Kidney (tissue), 22 donors: Measurements from ENCODE around the gene CAMTA1. TPM values are rescaled to one million over a fixed set of nuclear protein-coding genes. Genes with fewer than 3 reads are reported as not detected.
"Not testable (repeated sequence)": the region's sequence is repeated elsewhere in the genome, so short reads cannot be mapped to it uniquely, and the experiment has no call there.

Experiments
- DNase-seq, 5 donors: peaks; one replicate each; pipeline ENCODE4 v3.0.0-alpha.2; 2013 to 2020
- FAIRE-seq: peaks from 2 replicates; lab custom pipeline; 2012; peaks lifted over from hg19 to GRCh38; lab: Jason Lieb, UNC
- H3K27ac ChIP-seq, 2 donors: one replicate each; pipeline ENCODE4 v1.7.0; 2013; ENCODE audit warnings: low read depth in 2 of 2, low read length in 2 of 2, inconsistent platforms in 1 of 2
- H3K27me3 ChIP-seq: one replicate; pipeline ENCODE4 v1.7.1; 2013; ENCODE audit warnings: low read length, inconsistent platforms; ENCODE audit not compliant: control insufficient read depth, insufficient read depth
- H3K36me3 ChIP-seq, 3 donors: one replicate each; pipeline versions ENCODE4 v1.7.0 to v1.7.1; 2013; ENCODE audit warnings: low read length in 3 of 3, control low read depth in 1 of 3, inconsistent platforms in 1 of 3; ENCODE audit not compliant: insufficient read depth in 3 of 3, control insufficient read depth in 2 of 3
- H3K4me1 ChIP-seq, 3 donors: one replicate each; pipeline versions ENCODE4 v1.7.0 to v1.7.1; 2013; ENCODE audit warnings: low read length in 3 of 3, inconsistent platforms in 1 of 3, low read depth in 1 of 3; ENCODE audit not compliant: control insufficient read depth in 2 of 3, insufficient read depth in 2 of 3
- H3K4me3 ChIP-seq, 3 donors: one replicate each; pipeline versions ENCODE4 v1.7.0 to v1.8.1; 2013; ENCODE audit warnings: low read length in 3 of 3, control low read depth in 1 of 3, inconsistent platforms in 1 of 3
- H3K9ac ChIP-seq, 3 donors: one replicate each; pipeline versions ENCODE4 v1.7.0 to v1.7.1; 2013; ENCODE audit warnings: low read length in 3 of 3, control low read depth in 1 of 3, inconsistent platforms in 1 of 3
- H3K9me3 ChIP-seq, 3 donors: one replicate each; pipeline versions ENCODE4 v1.7.0 to v1.7.1; 2013; ENCODE audit warnings: low read length in 3 of 3, control low read depth in 1 of 3, inconsistent platforms in 1 of 3; ENCODE audit not compliant: control insufficient read depth in 2 of 3, insufficient read depth in 1 of 3
- CTCF ChIP-seq: IDR thresholded peaks from 3 replicates; pipeline ENCODE4 v1.5.1; 2012; ENCODE audit warnings: mild to moderate bottlenecking, moderate library complexity, borderline replicate concordance; ENCODE audit not compliant: insufficient read depth; ENCODE audit errors: extremely low read depth
- intact Hi-C: fragments of 100-400 bp; cut with DNase I; formaldehyde crosslinking; loops from one replicate; pipeline ENCODE4 v1.11.1; 2022
- long read RNA-seq, 10 donors: library from polyadenylated mRNA in 1 of 10; unstranded in 1 of 10; transcript quantifications; one replicate each; pipeline ENCODE4 v2.0.0 and lab custom pipeline, GENCODE V29; 2021 to 2026
- polyA plus RNA-seq: library from polyadenylated mRNA; stranded (reverse); fragments of 350-450 nt; fragmentation: Illumina TruSeq; extraction: RNeasy Lipid Tissue Mini Kit (QIAGEN cat#74804); gene quantifications from one replicate; pipeline ENCODE4 v1.2.3, GENCODE V29; 2014; ENCODE audit warnings: low read depth, low replicate concordance; ENCODE audit not compliant: insufficient read depth
- total RNA-seq: library from RNA; stranded (reverse); fragmentation: NEBNext Ultra II Directional; extraction: Animal tissue kit (Norgen Biotek cat#: 25700); gene quantifications from one replicate; pipeline ENCODE4 v1.2.1, GENCODE V29; 2021
- donor health status: control.
- donor health status: control.
- donor health status: control.
- donor health status: control.
- donor health status: control.
- donor health status: DM: yes; HTN: yes; CAD: no.
- donor health status: Normal renal cell carcinoma (clear cell type).

The CAMTA1 gene
- 79.0 TPM for total RNA-seq
- 170 TPM for polyA plus RNA-seq
- long read RNA-seq, donor 1, transcript CAMTA1-208 (4 exons, 567 nt) = major isoform, 60 of 100 reads
- long read RNA-seq, donor 1, transcript CAMTA1-209 (4 exons, 863 nt) = minor isoform, 9 of 100 reads
- long read RNA-seq, donor 1, transcript CAMTA1-213 (3 exons, 538 nt) = minor isoform, 21 of 100 reads
- long read RNA-seq, donor 1, transcript CAMTA1-202 (5 exons, 431 nt) = minor isoform, 10 of 100 reads
- long read RNA-seq, donor 1, partial matches to known transcripts = 0 of 100 reads
- long read RNA-seq, donor 1, other reads (novel, unspliced or antisense) = 0 of 100 reads
- long read RNA-seq, donor 2, transcript CAMTA1-208 (4 exons, 567 nt) = major isoform, 44 of 69 reads
- long read RNA-seq, donor 2, transcript CAMTA1-209 (4 exons, 863 nt) = minor isoform, 6 of 69 reads
- long read RNA-seq, donor 2, transcript CAMTA1-213 (3 exons, 538 nt) = minor isoform, 17 of 69 reads
- long read RNA-seq, donor 2, partial matches to known transcripts = 0 of 69 reads
- long read RNA-seq, donor 2, other reads (novel, unspliced or antisense) = 0 of 69 reads
- long read RNA-seq, donor 3, transcript CAMTA1-209 (4 exons, 863 nt) = minor isoform, 6 of 92 reads
- long read RNA-seq, donor 3, transcript CAMTA1-213 (3 exons, 538 nt) = minor isoform, 23 of 92 reads
- long read RNA-seq, donor 3, transcript CAMTA1-208 (4 exons, 567 nt) = major isoform, 53 of 92 reads
- long read RNA-seq, donor 3, partial matches to known transcripts = 6 of 92 reads
- long read RNA-seq, donor 3, other reads (novel, unspliced or antisense) = 0 of 92 reads
- long read RNA-seq, donor 4, transcript CAMTA1-208 (4 exons, 567 nt) = major isoform, 36 of 67 reads
- long read RNA-seq, donor 4, transcript CAMTA1-202 (5 exons, 431 nt) = minor isoform, 6 of 67 reads
- long read RNA-seq, donor 4, transcript CAMTA1-209 (4 exons, 863 nt) = minor isoform, 6 of 67 reads
- long read RNA-seq, donor 4, transcript CAMTA1-213 (3 exons, 538 nt) = minor isoform, 19 of 67 reads
- long read RNA-seq, donor 4, partial matches to known transcripts = 0 of 67 reads
- long read RNA-seq, donor 4, other reads (novel, unspliced or antisense) = 0 of 67 reads
- long read RNA-seq, donor 5, partial matches to known transcripts = 0 of 3 reads
- long read RNA-seq, donor 5, other reads (novel, unspliced or antisense) = 0 of 3 reads
- long read RNA-seq, donor 6, transcript CAMTA1-209 (4 exons, 863 nt) = minor isoform, 18 of 229 reads
- long read RNA-seq, donor 6, transcript CAMTA1-208 (4 exons, 567 nt) = major isoform, 119 of 229 reads
- long read RNA-seq, donor 6, transcript CAMTA1-213 (3 exons, 538 nt) = minor isoform, 47 of 229 reads
- long read RNA-seq, donor 6, transcript CAMTA1-202 (5 exons, 431 nt) = minor isoform, 12 of 229 reads
- long read RNA-seq, donor 6, partial matches to known transcripts = 30 of 229 reads
- long read RNA-seq, donor 6, other reads (novel, unspliced or antisense) = 0 of 229 reads
- long read RNA-seq, donor 7, transcript CAMTA1-209 (4 exons, 863 nt) = minor isoform, 7 of 90 reads
- long read RNA-seq, donor 7, transcript CAMTA1-213 (3 exons, 538 nt) = minor isoform, 7 of 90 reads
- long read RNA-seq, donor 7, transcript CAMTA1-202 (5 exons, 431 nt) = minor isoform, 9 of 90 reads
- long read RNA-seq, donor 7, transcript CAMTA1-208 (4 exons, 567 nt) = major isoform, 51 of 90 reads
- long read RNA-seq, donor 7, partial matches to known transcripts = 2 of 90 reads
- long read RNA-seq, donor 7, other reads (novel, unspliced or antisense) = 12 of 90 reads
- long read RNA-seq, donor 8, transcript CAMTA1-209 (4 exons, 863 nt) = minor isoform, 10 of 101 reads
- long read RNA-seq, donor 8, transcript CAMTA1-208 (4 exons, 567 nt) = major isoform, 56 of 101 reads
- long read RNA-seq, donor 8, transcript CAMTA1-202 (5 exons, 431 nt) = minor isoform, 11 of 101 reads
- long read RNA-seq, donor 8, transcript CAMTA1-213 (3 exons, 538 nt) = minor isoform, 23 of 101 reads
- long read RNA-seq, donor 8, partial matches to known transcripts = 0 of 101 reads
- long read RNA-seq, donor 8, other reads (novel, unspliced or antisense) = 0 of 101 reads
- long read RNA-seq, donor 9, transcript CAMTA1-208 (4 exons, 567 nt) = major isoform, 34 of 48 reads
- long read RNA-seq, donor 9, transcript CAMTA1-213 (3 exons, 538 nt) = minor isoform, 11 of 48 reads
- long read RNA-seq, donor 9, partial matches to known transcripts = 0 of 48 reads
- long read RNA-seq, donor 9, other reads (novel, unspliced or antisense) = 0 of 48 reads
- long read RNA-seq, donor 10, transcript CAMTA1-202 (5 exons, 431 nt) = minor isoform, 8 of 88 reads
- long read RNA-seq, donor 10, transcript CAMTA1-209 (4 exons, 863 nt) = minor isoform, 5 of 88 reads
- long read RNA-seq, donor 10, transcript CAMTA1-213 (3 exons, 538 nt) = minor isoform, 15 of 88 reads
- long read RNA-seq, donor 10, transcript CAMTA1-208 (4 exons, 567 nt) = major isoform, 46 of 88 reads
- long read RNA-seq, donor 10, partial matches to known transcripts = 12 of 88 reads
- long read RNA-seq, donor 10, other reads (novel, unspliced or antisense) = 0 of 88 reads

- Histone ChIP-seq H3K27me3 (no peaks in the 10 kb centered on the region), H3K27ac (peak within 1 kb of the TSS; percentile 97 to 98), H3K36me3 (no peaks in the 10 kb centered on the region), H3K9me3 (no peaks in the 10 kb centered on the region), H3K4me3 (peak within 1 kb of the TSS; percentile 70 to 85 (median 81)), H3K9ac (peak within 1 kb of the TSS; percentile 76 to 88 (median 76)), H3K4me1 (peaks cover 0 to 16% (median 10%) of the 10 kb centered on the region in 3 donors)
- FAIRE-seq (no peak), DNase-seq (no peak)
- no peak for TF ChIP-seq CTCF
- intact Hi-C loops = no loop called here
Observed at GRCh38 chr1:6785318-6785727, at the start of gene CAMTA1. CAMTA1 (plus strand) TSS chr1:6785454; CDS start chr1:6785531, 77 bp downstream.

- H3K36me3 ChIP-seq = no peaks in the 10 kb centered on the region
- TF ChIP-seq CTCF = no peak
- H3K27me3 ChIP-seq = no peaks in the 10 kb centered on the region
- H3K4me3 ChIP-seq = no peak overlapping the region
- intact Hi-C loops = no loop called here
- FAIRE-seq (no peak), DNase-seq (peak in 1 of 5 donors; percentile 15)
- H3K9ac ChIP-seq = no peak overlapping the region
- no peak overlapping the region for H3K27ac ChIP-seq
- no peaks in the 10 kb centered on the region for H3K9me3 ChIP-seq
- H3K4me1 ChIP-seq = peaks cover 0 to 3% (median 0%) of the 10 kb centered on the region in 3 donors
Observed at GRCh38 chr1:6738987-6739676, 46.1 kb upstream of the CAMTA1 start.

DNA sequence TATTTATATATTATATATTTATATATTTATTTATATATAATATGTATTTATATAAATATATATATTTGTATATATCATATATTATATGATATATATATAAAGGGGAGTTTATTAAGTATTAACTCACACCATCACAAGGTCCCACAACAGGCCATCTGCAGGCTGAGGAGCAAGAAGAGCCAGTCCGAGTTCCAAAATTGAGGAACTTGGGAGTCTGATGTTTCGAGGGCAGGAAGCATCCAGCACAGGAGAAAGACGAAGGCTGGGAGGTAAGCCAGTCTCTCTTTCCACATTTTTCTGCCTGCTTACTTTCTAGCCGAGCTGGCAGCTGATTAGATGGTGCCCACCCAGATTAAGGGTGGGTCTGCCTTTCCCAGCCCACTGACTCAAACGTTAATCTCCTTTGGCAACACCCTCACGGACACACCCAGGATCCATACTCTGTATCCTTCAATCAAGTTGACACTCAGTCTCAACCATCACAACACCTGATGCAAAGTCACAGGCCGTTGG lies 42.5 kb upstream of the CAMTA1 start:
- FAIRE-seq, H3K9me3 ChIP-seq, H3K27me3 ChIP-seq, H3K9ac ChIP-seq, H3K4me3 ChIP-seq, H3K4me1 ChIP-seq, H3K27ac ChIP-seq, intact Hi-C loops, H3K36me3 ChIP-seq: not testable (repeated sequence)
- DNase-seq = peak in 4 of 5 donors; percentile 1 to 31 (median 24)
